Nucleus accumbens (tissue), 56 donors: ENCODE results near the gene AGMO.

Source experiments
- DNase-seq, 56 donors: peaks; one replicate each; lab custom pipeline; 2025; lab: John Stamatoyannopoulos, UW

Gene AGMO

GRCh38 chr7:15403751-15404150 is 158.1 kb downstream of the AGMO start:
- no peak for DNase-seq

- DNase-seq: no peak
Measured at GRCh38 chr7:15403315-15403714, 158.5 kb downstream of the AGMO start.

- no peak for DNase-seq
Measured at GRCh38 chr7:15402436-15403136, 159.2 kb downstream of the AGMO start.

GRCh38 chr7:15400440-15400839 is 161.4 kb downstream of the AGMO start:
- DNase-seq: no peak

- DNase-seq: no peak
Measured at GRCh38 chr7:15399441-15399840, 162.4 kb downstream of the AGMO start.

GRCh38 chr7:15397922-15398760 is 163.7 kb downstream of the AGMO start:
- DNase-seq: no peak

- DNase-seq: no peak
Measured at GRCh38 chr7:15397159-15397550, 164.7 kb downstream of the AGMO start.

GRCh38 chr7:15396210-15397158 is 165.3 kb downstream of the AGMO start:
- no peak for DNase-seq

GRCh38 chr7:15389073-15389472 is 172.7 kb downstream of the AGMO start:
- no peak for DNase-seq

- DNase-seq: no peak
Measured at GRCh38 chr7:15378494-15379145, 183.2 kb downstream of the AGMO start.

- no peak for DNase-seq
Measured at GRCh38 chr7:15376600-15376999, 185.2 kb downstream of the AGMO start.

GRCh38 chr7:15370441-15370840 is 191.4 kb downstream of the AGMO start:
- no peak for DNase-seq

- DNase-seq: no peak
Measured at GRCh38 chr7:15368653-15369052, 193.2 kb downstream of the AGMO start.

GRCh38 chr7:15367897-15368296 is 193.9 kb downstream of the AGMO start:
- no peak for DNase-seq

- no peak for DNase-seq
Measured at GRCh38 chr7:15358112-15358511, 203.7 kb downstream of the AGMO start.

GRCh38 chr7:15352421-15353206 is 209.2 kb downstream of the AGMO start:
- no peak for DNase-seq

GRCh38 chr7:15345216-15345615 is 216.6 kb downstream of the AGMO start:
- no peak for DNase-seq

- DNase-seq: no peak
Measured at GRCh38 chr7:15341817-15342216, 220.0 kb downstream of the AGMO start.

GRCh38 chr7:15336146-15336545 is 225.7 kb downstream of the AGMO start:
- no peak for DNase-seq

- no peak for DNase-seq
Measured at GRCh38 chr7:15335390-15335789, 226.4 kb downstream of the AGMO start.
